Right lobe of liver (tissue), 6 donors: ENCODE results near the gene INSYN1. TPM values are rescaled to one million over a fixed set of nuclear protein-coding genes. Genes with fewer than 3 reads are reported as not detected.
"Not testable (repeated sequence)": the region's sequence is repeated elsewhere in the genome, so short reads cannot be mapped to it uniquely, and the experiment has no call there.

ENCODE experiments used
- ATAC-seq, 4 donors: fragments of 200-7000 bp; cut with Tn5 transposase; one replicate each; pipeline ENCODE4 v1.9.1; 2020; ENCODE audit warnings: mild to moderate bottlenecking in 4 of 4, moderate library complexity in 4 of 4
- DNase-seq, 3 donors: peaks; one replicate each; pipeline ENCODE4 v3.0.0-alpha.2; 2020
- H3K27ac ChIP-seq, 3 donors: fragments of 200-600 bp; one replicate each; pipeline ENCODE4 v1.8.0; 2022
- H3K27me3 ChIP-seq, 2 donors: fragments of 200-600 bp; one replicate each; pipeline ENCODE4 v1.8.0; 2022
- H3K36me3 ChIP-seq, 4 donors: fragments of 200-600 bp; sonication (generic) in 1 of 4; one replicate each; pipeline versions ENCODE4 v1.5.1 to v1.8.0; 2017 to 2022; ENCODE audit warnings: control low read depth in 1 of 4
- H3K4me1 ChIP-seq, 4 donors: fragments of 200-600 bp; sonication (generic) in 1 of 4; one replicate each; pipeline versions ENCODE4 v1.5.1 to v1.8.0; 2017 to 2022; ENCODE audit warnings: control low read depth in 1 of 4
- H3K4me3 ChIP-seq, 3 donors: fragments of 200-600 bp; one replicate each; pipeline ENCODE4 v1.8.0; 2022
- H3K9me3 ChIP-seq, 4 donors: fragments of 200-600 bp; sonication (generic) in 1 of 4; one replicate each; pipeline versions ENCODE4 v1.5.1 to v1.8.0; 2017 to 2022; ENCODE audit warnings: control low read depth in 1 of 4
- CTCF ChIP-seq, 4 donors: fragments of 200-600 bp in 3 of 4; fragments of 450-650 bp in 1 of 4; IDR thresholded peaks; one replicate each; pipeline versions ENCODE4 v1.5.1 to v1.8.0; 2016 to 2022; ENCODE audit warnings: antibody characterized with exemption in 4 of 4, mild to moderate bottlenecking in 2 of 4
- POLR2A ChIP-seq: fragments of 450-650 bp; IDR thresholded peaks from one replicate; pipeline ENCODE4 v1.6.1; 2017; ENCODE audit warnings: antibody characterized with exemption, mild to moderate bottlenecking
- WGBS: methylation state at CpG from one replicate; pipeline ENCODE4 v1.1.6; 2018; ENCODE audit warnings: low coverage, low lambda C conversion rate; ENCODE audit not compliant: insufficient coverage; ENCODE audit errors: missing lambda C conversion rate; 5-methylcytosine and 5-hydroxymethylcytosine counted together
- intact Hi-C, 2 donors: fragments of 100-400 bp; cut with DNase I; formaldehyde crosslinking; loops; one replicate each; pipeline versions ENCODE4 v1.11.2 to v1.14.1; 2022
- total RNA-seq, 6 experiments: library from RNA; depleted of rRNA in 2 of 6; stranded (reverse); fragments of >200 nt in 2 of 6; fragmentation: NEBNext Ultra II Directional in 3 of 6; extraction: Animal tissue kit (Norgen Biotek cat#: 25700) in 3 of 6; gene quantifications; one replicate each; pipeline versions ENCODE4 v1.1.0 to v1.2.4, GENCODE V29; 2016 to 2023
- donor health status: DM: no; HTN: yes; CAD: no.
- donor health status: DM: no; HTN: no; CAD: no.
- donor health status: DM: no; HTN: no; CAD: no.
- donor health status: DM: no; HTN: yes; CAD: no.
- donor health status: DM: no; HTN: yes; CAD: no.

The INSYN1 gene
- total RNA-seq, 6 experiments from 2014 or later: 0.25 to 0.68 (median 0.32) TPM

- no peaks in the 10 kb centered on the region for H3K27me3 ChIP-seq
- TF ChIP-seq POLR2A (no peak), CTCF (IDR thresholded peaks at IDR 0.05) (no peak)
- H3K27ac ChIP-seq: no peak overlapping the region
- no peaks in the 10 kb centered on the region for H3K9me3 ChIP-seq
- intact Hi-C loops: no loop called here
- DNase-seq: no peak
- WGBS: 80% methylated on average over 9 of the region's 14 CpGs
- H3K4me3 ChIP-seq: no peak overlapping the region
- H3K4me1 ChIP-seq: no peaks in the 10 kb centered on the region
- ATAC-seq: no peak
- H3K36me3 ChIP-seq: no peaks in the 10 kb centered on the region
Measured at GRCh38 chr15:73797366-73798158, 44.4 kb upstream of the INSYN1 start.

- Histone ChIP-seq H3K27me3 (no peaks in the 10 kb centered on the region), H3K4me1 (no peaks in the 10 kb centered on the region), H3K9me3 (no peaks in the 10 kb centered on the region), H3K4me3 (no peak overlapping the region), H3K36me3 (no peaks in the 10 kb centered on the region), H3K27ac (no peak overlapping the region)
- DNase-seq (no peak), ATAC-seq (no peak)
- TF ChIP-seq POLR2A: no peak
- 73% methylated on average over 9 of the region's 11 CpGs for WGBS
- intact Hi-C loops: no loop called here
Measured at GRCh38 chr15:73796331-73796831, 43.2 kb upstream of the INSYN1 start.

- WGBS: 73% methylated on average over 3 of the region's 6 CpGs
- Histone ChIP-seq H3K4me1 (no peaks in the 10 kb centered on the region), H3K4me3 (no peak overlapping the region), H3K27me3 (no peaks in the 10 kb centered on the region), H3K27ac (no peak overlapping the region), H3K36me3 (no peaks in the 10 kb centered on the region), H3K9me3 (no peaks in the 10 kb centered on the region)
- TF ChIP-seq CTCF (IDR thresholded peaks at IDR 0.05) (no peak), POLR2A (no peak)
- no peak for DNase-seq
- intact Hi-C loops: no loop called here
- no peak for ATAC-seq
Measured at GRCh38 chr15:73794443-73795133, 41.4 kb upstream of the INSYN1 start.

- ATAC-seq, intact Hi-C loops, H3K36me3 ChIP-seq: not testable (repeated sequence)
Measured at GRCh38 chr15:73792899-73793541, 39.9 kb upstream of the INSYN1 start.

GRCh38 chr15:73792415-73792814, 39.3 kb upstream of the INSYN1 start:
- no peak for DNase-seq
- Histone ChIP-seq H3K36me3 (no peaks in the 10 kb centered on the region), H3K27me3 (no peaks in the 10 kb centered on the region), H3K4me1 (no peaks in the 10 kb centered on the region), H3K9me3 (no peaks in the 10 kb centered on the region), H3K4me3 (no peak overlapping the region), H3K27ac (no peak overlapping the region)
- TF ChIP-seq POLR2A (no peak), CTCF (IDR thresholded peaks at IDR 0.05) (no peak)
- intact Hi-C loops: no loop called here
- WGBS: 54% methylated on average over 5 of the region's 7 CpGs
- ATAC-seq: no peak

More at GRCh38 chr15:73792899-73793541, 39.9 kb upstream of the INSYN1 start:
- DNase-seq, H3K4me1 ChIP-seq, H3K27me3 ChIP-seq, H3K4me3 ChIP-seq, H3K9me3 ChIP-seq, H3K27ac ChIP-seq: not testable (repeated sequence)
- WGBS: 77% methylated on average over 7 of the region's 8 CpGs
